ENCODE measurements around the gene GLRA1. TPM values are rescaled to one million over a fixed set of nuclear protein-coding genes. Genes with fewer than 3 reads are reported as not detected.

The GLRA1 gene
- total RNA-seq, 1 experiment from 2014 or later, result not detected

DNA sequence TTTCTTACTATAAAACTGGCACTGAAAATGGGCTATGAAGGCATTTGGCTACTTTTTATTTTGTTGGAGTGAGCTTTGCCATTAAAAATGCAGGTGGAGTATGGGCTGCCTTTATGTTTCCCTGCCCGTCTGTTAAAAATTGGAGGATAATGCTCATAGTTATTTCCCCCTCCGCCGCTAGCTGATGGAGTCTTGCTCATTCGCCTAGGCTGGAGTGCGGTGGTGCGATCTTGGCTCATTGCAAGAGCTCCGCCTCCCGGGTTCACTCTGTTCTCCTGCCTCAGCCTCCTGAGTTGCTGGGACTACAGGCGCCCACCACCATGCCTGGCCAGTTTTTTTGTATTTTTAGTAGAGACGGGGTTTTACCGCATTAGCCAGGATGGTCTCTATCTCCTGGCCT is 144.3 kb downstream of the GLRA1 start:
- Histone ChIP-seq H4K20me1 (ENCODE audit: insufficient read depth) (peaks cover 77% of the 10 kb centered on the region; the same call in 1 of the 2 replicates), H3K27ac (ENCODE audit: low read depth, low read length) (no peak overlapping the region), H3K36me3 (ENCODE audit: control insufficient read depth in 1 of 2, insufficient read depth in 2 of 2, low read length in 2 of 2) (peaks cover 9 to 13% of the 10 kb centered on the region in 2 experiments; a peak in 3 of 4 replicates), H3K9me3 (ENCODE audit: control insufficient read depth in 1 of 2, insufficient read depth in 1 of 2, low read depth in 1 of 2, low read length in 2 of 2) (no peaks in the 10 kb centered on the region), H2AFZ (ENCODE audit: low read depth, low read length, poor library complexity, severe bottlenecking) (no peak overlapping the region), H3K9me2 (ENCODE audit: insufficient read depth) (no peaks in the 10 kb centered on the region), H3K4me3 (replicated peaks in 1 of 2; ENCODE audit: low read depth in 1 of 2, low read length in 2 of 2) (no peak overlapping the region), H3K4me2 (ENCODE audit: low read length) (no peak overlapping the region), H3K27me3 (ENCODE audit: insufficient read depth, low read length) (no peaks in the 10 kb centered on the region), H3K4me1 (ENCODE audit: control insufficient read depth in 1 of 2, insufficient read depth in 2 of 2, low read length in 2 of 2) (peaks cover 2 to 3% of the 10 kb centered on the region in 2 experiments; a peak in 3 of 4 replicates), H3K79me2 (ENCODE audit: insufficient read depth, low read length) (peaks cover 100% of the 10 kb centered on the region), H3K9ac (ENCODE audit: low read length) (no peak overlapping the region)
- DNase-seq (ENCODE audit: low read depth, low spot score), result no peak
- ATAC-seq, result no peak
- intact Hi-C loops (cut with micrococcal nuclease), result no loop called here
- no TSS peak for BruUV-seq (replicated peaks)
- CTCF ChIA-PET, result no interaction called here
- POLR2A ChIA-PET, result interaction anchor here (2.7 kb wide), 1 partner anchor 9 kb away, joined by 12 read pairs; the partner anchor contains the start of gene G3BP1
- TF ChIP-seq CBX3 (IDR thresholded peaks at IDR 0.05; ENCODE audit: low read depth) (no peak), FOSL1 (IDR thresholded peaks at IDR 0.05; ENCODE audit: low read depth) (no peak), YY1 (IDR thresholded peaks at IDR 0.05; ENCODE audit: extremely low read depth, insufficient replicate concordance, low read depth, low read length) (no peak), POLR2A (IDR thresholded peaks at IDR 0.05; ENCODE audit: borderline replicate concordance, extremely low read depth, insufficient read depth, insufficient read length) (no peak), EZH2phosphoT487 (IDR thresholded peaks at IDR 0.05; ENCODE audit: borderline replicate concordance) (no peak), RAD21 (IDR thresholded peaks at IDR 0.05; ENCODE audit: low read depth) (no peak), POLR2AphosphoS5 (IDR thresholded peaks at IDR 0.05; ENCODE audit: low read depth, low read length) (no peak)
- TF ChIP-seq, protein P1, sequence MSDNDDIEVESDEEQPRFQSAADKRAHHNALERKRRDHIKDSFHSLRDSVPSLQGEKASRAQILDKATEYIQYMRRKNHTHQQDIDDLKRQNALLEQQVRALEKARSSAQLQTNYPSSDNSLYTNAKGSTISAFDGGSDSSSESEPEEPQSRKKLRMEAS (IDR thresholded peaks at IDR 0.05), result no peak
- RAD21 ChIA-PET (ENCODE audit: low non-redundant PET in 1 of 2, low total read pairs in 2 of 2, uncharacterized antibody in 2 of 2, unreplicated experiment in 2 of 2), result no interaction called here

DNA sequence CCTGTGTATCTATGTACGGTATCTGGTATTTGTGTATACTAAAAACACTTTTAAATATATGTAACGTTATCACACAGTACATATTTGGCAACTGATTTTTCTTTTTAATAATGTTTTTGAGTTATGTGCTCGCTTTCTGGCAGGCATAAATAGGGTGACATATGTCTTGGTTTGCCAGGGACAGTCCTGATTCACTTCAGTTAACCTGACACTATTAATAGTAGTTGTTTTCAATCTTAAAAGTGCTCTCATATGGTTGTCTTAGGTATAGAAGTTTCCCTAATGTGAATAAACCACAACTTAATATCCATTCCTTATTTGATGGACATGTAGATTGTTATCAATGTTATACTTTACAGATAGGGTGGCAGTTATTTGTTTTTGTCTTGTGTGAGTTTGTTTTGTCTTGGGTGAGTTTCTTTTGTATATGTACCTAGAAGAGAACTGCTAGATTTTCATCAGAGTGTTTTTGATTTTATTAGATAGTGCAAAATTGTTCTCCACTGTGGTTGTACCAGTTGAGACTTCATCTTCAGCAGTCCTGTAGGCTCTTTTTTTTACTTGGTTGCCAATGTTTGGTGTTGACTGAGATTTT is 145.0 kb downstream of the GLRA1 start:
- DNase-seq (ENCODE audit: low read depth, low spot score) (no peak), ATAC-seq (no peak)
- H3K27me3 ChIP-seq (ENCODE audit: insufficient read depth, low read length), result no peaks in the 10 kb centered on the region
- POLR2A ChIA-PET, result interaction anchor here (2.7 kb wide), 1 partner anchor 8 kb away, joined by 12 read pairs; the partner anchor contains the start of gene G3BP1
- H4K20me1 ChIP-seq (ENCODE audit: insufficient read depth), result peaks cover 77% of the 10 kb centered on the region
- H3K36me3 ChIP-seq (ENCODE audit: control insufficient read depth in 1 of 2, insufficient read depth in 2 of 2, low read length in 2 of 2), result peaks cover 9 to 13% of the 10 kb centered on the region in 2 experiments; a peak in 3 of 4 replicates
- no peak overlapping the region for H3K4me3 ChIP-seq (replicated peaks in 1 of 2; ENCODE audit: low read depth in 1 of 2, low read length in 2 of 2)
- H3K4me2 ChIP-seq (ENCODE audit: low read length), result no peak overlapping the region
- no TSS peak for BruUV-seq (replicated peaks)
- H3K4me1 ChIP-seq (ENCODE audit: control insufficient read depth in 1 of 2, insufficient read depth in 2 of 2, low read length in 2 of 2), result peaks cover 2 to 3% of the 10 kb centered on the region in 2 experiments; a peak in 3 of 4 replicates
- peaks cover 100% of the 10 kb centered on the region for H3K79me2 ChIP-seq (ENCODE audit: insufficient read depth, low read length)
- H3K9ac ChIP-seq (ENCODE audit: low read length), result no peak overlapping the region
- RAD21 ChIA-PET (ENCODE audit: low non-redundant PET in 1 of 2, low total read pairs in 2 of 2, uncharacterized antibody in 2 of 2, unreplicated experiment in 2 of 2), result no interaction called here
- TF ChIP-seq SRF (IDR thresholded peaks at IDR 0.05; ENCODE audit: low read depth) (no peak), CBX3 (IDR thresholded peaks at IDR 0.05; ENCODE audit: low read depth) (no peak), YY1 (IDR thresholded peaks at IDR 0.05; ENCODE audit: extremely low read depth, insufficient replicate concordance, low read depth, low read length) (no peak), CEBPB (IDR thresholded peaks at IDR 0.05; ENCODE audit: low read depth) (no peak), EGR1 (IDR thresholded peaks at IDR 0.05; ENCODE audit: low read depth) (no peak)
- TF ChIP-seq, protein P2, sequence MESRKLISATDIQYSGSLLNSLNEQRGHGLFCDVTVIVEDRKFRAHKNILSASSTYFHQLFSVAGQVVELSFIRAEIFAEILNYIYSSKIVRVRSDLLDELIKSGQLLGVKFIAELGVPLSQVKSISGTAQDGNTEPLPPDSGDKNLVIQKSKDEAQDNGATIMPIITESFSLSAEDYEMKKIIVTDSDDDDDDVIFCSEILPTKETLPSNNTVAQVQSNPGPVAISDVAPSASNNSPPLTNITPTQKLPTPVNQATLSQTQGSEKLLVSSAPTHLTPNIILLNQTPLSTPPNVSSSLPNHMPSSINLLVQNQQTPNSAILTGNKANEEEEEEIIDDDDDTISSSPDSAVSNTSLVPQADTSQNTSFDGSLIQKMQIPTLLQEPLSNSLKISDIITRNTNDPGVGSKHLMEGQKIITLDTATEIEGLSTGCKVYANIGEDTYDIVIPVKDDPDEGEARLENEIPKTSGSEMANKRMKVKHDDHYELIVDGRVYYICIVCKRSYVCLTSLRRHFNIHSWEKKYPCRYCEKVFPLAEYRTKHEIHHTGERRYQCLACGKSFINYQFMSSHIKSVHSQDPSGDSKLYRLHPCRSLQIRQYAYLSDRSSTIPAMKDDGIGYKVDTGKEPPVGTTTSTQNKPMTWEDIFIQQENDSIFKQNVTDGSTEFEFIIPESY (IDR thresholded peaks at IDR 0.05; ENCODE audit: extremely low read depth, insufficient replicate concordance, low read length), result no peak
- no peak overlapping the region for H3K27ac ChIP-seq (ENCODE audit: low read depth, low read length)
- intact Hi-C loops (cut with micrococcal nuclease), result no loop called here
- H3K9me2 ChIP-seq (ENCODE audit: insufficient read depth), result no peaks in the 10 kb centered on the region
- H3K9me3 ChIP-seq (ENCODE audit: control insufficient read depth in 1 of 2, insufficient read depth in 1 of 2, low read depth in 1 of 2, low read length in 2 of 2), result no peaks in the 10 kb centered on the region
- H2AFZ ChIP-seq (ENCODE audit: low read depth, low read length, poor library complexity, severe bottlenecking), result no peak overlapping the region
- CTCF ChIA-PET, result no interaction called here
